GM12878 (cell line): ENCODE results near the gene CRYGC. TPM values are rescaled to one million over a fixed set of nuclear protein-coding genes. Genes with fewer than 3 reads are reported as not detected.

Source experiments
- ATAC-seq: fragments of 200-7000 bp; cut with Tn5 transposase; 3 replicates; pipeline ENCODE4 v1.9.1; 2020; ENCODE audit warnings: mild to moderate bottlenecking, moderate library complexity
- BruUV-seq: library from RNA; stranded (reverse); fragments of 400-500 nt; replicated peaks from 2 replicates; lab custom pipeline; 2021; lab: Mats Ljungman, UMichigan
- CTCF ChIA-PET: fragments of 300-600 bp; sonication (Branson Sonifier 250); formaldehyde crosslinking; extraction: SDS; loops from one replicate; lab custom pipeline; 2021; ENCODE audit warnings: inconsistent platforms; lab: Yijun Ruan, JAX
- POLR2A ChIA-PET: fragments of 350-600 bp; formaldehyde crosslinking; extraction: SDS; loops from one replicate; lab custom pipeline; 2021; ENCODE audit warnings: inconsistent platforms; lab: Charles Lee
- RAD21 ChIA-PET: fragments of 300-600 bp; sonication (Branson Sonifier 250); formaldehyde crosslinking; loops from one replicate; lab custom pipeline; 2023; ENCODE audit warnings: antibody characterized with exemption; ENCODE audit not compliant: unreplicated experiment; lab: Charles Lee
- SMC1A ChIA-PET: fragments of 300-600 bp; sonication (Branson Sonifier 250); formaldehyde crosslinking; loops from one replicate; lab custom pipeline; 2023; ENCODE audit not compliant: unreplicated experiment, uncharacterized antibody; lab: Charles Lee
- DNase-seq: peaks from one replicate; pipeline ENCODE4 v3.0.0-alpha.2; 2011; ENCODE audit warnings: low read depth, low spot score
- FAIRE-seq: peaks from 3 replicates; lab custom pipeline; 2011; peaks lifted over from hg19 to GRCh38; lab: Jason Lieb, UNC
- H2AFZ ChIP-seq: 2 replicates; pipeline ENCODE4 v1.6.0; 2011; ENCODE audit warnings: low read depth, low read length, control low read depth; ENCODE audit not compliant: control insufficient read depth
- H3K27ac ChIP-seq: 2 replicates; pipeline ENCODE4 v1.5.1; 2011; ENCODE audit warnings: control low read depth; ENCODE audit not compliant: control insufficient read depth, insufficient read depth
- H3K27me3 ChIP-seq, 2 experiments: replicated peaks in 1 of 2; 2 replicates each; pipeline versions ENCODE4 v1.6.0 to v1.6.1; 2011; ENCODE audit warnings: low read length in 1 of 2; ENCODE audit not compliant: control insufficient read depth in 2 of 2, insufficient read depth in 2 of 2
- H3K36me3 ChIP-seq, 2 experiments: 2 replicates each; pipeline ENCODE4 v1.5.1; 2011; ENCODE audit warnings: low read length in 1 of 2; ENCODE audit not compliant: control insufficient read depth in 2 of 2, insufficient read depth in 2 of 2
- H3K4me1 ChIP-seq: 2 replicates; pipeline ENCODE4 v1.6.1; 2011; ENCODE audit warnings: mild to moderate bottlenecking, low read length, moderate library complexity, mixed read lengths; ENCODE audit not compliant: control insufficient read depth, insufficient read depth
- H3K4me2 ChIP-seq: 2 replicates; pipeline ENCODE4 v1.6.0; 2011; ENCODE audit warnings: control low read depth; ENCODE audit not compliant: control insufficient read depth, insufficient read depth
- H3K4me3 ChIP-seq: fragments of 200-600 bp; sonication (generic); 2 replicates; pipeline ENCODE4 v1.5.1; 2016
- H3K79me2 ChIP-seq: 2 replicates; pipeline ENCODE4 v1.6.0; 2011; ENCODE audit warnings: low read length; ENCODE audit not compliant: control insufficient read depth, insufficient read depth
- H3K9ac ChIP-seq: 2 replicates; pipeline ENCODE4 v1.8.0; 2011; ENCODE audit warnings: low read length, control low read depth, mixed read lengths; ENCODE audit not compliant: control insufficient read depth, insufficient read depth
- H3K9me3 ChIP-seq: replicated peaks from 3 replicates; pipeline ENCODE4 v1.5.1; 2011; ENCODE audit warnings: mild to moderate bottlenecking, low read length; ENCODE audit not compliant: control insufficient read depth, insufficient read depth
- H4K20me1 ChIP-seq: 2 replicates; pipeline ENCODE4 v1.6.0; 2011; ENCODE audit not compliant: control insufficient read depth, insufficient read depth
- CREM ChIP-seq: IDR thresholded peaks from 2 replicates; pipeline ENCODE4 v1.6.1; 2014; ENCODE audit warnings: antibody characterized with exemption, low read depth
- RELA ChIP-seq: fragments of 450-650 bp; IDR thresholded peaks from 2 replicates; pipeline ENCODE4 v1.8.0; 2014; ENCODE audit warnings: borderline replicate concordance; ENCODE audit not compliant: partially characterized antibody
- SMAD1 ChIP-seq: fragments of 450-650 bp; IDR thresholded peaks from 2 replicates; pipeline ENCODE4 v1.6.1; 2018; ENCODE audit warnings: mild to moderate bottlenecking, low read depth; ENCODE audit not compliant: partially characterized antibody
- TCF12 ChIP-seq: IDR thresholded peaks from 2 replicates; pipeline ENCODE4 v1.6.1; 2011; ENCODE audit warnings: low read depth, mild to moderate bottlenecking, low read length
- ZNF274 ChIP-seq: IDR thresholded peaks from one replicate; pipeline ENCODE4 v1.8.0; 2011; ENCODE audit not compliant: insufficient read length, insufficient read depth
- WGBS: methylation state at CpG from one replicate; pipeline ENCODE4 v1.1.6; 2016; ENCODE audit warnings: low lambda C conversion rate; ENCODE audit not compliant: insufficient replicate concordance, insufficient coverage; ENCODE audit errors: missing lambda C conversion rate; 5-methylcytosine and 5-hydroxymethylcytosine counted together
- in situ Hi-C: fragments of 300-500 bp; cut with MboI; formaldehyde crosslinking; loops from 9 replicates; pipeline ENCODE4 v1.14.3; 2018; ENCODE audit warnings: mixed read lengths
- intact Hi-C: fragments of 100-400 bp; cut with micrococcal nuclease; formaldehyde crosslinking; loops from one replicate; pipeline ENCODE4 v1.14.2; 2022; ENCODE audit not compliant: unreplicated experiment
- polyA plus RNA-seq, 11 experiments: library from polyadenylated mRNA; depleted of rRNA in 4 of 11; unstranded in 6 of 11; stranded (reverse) in 5 of 11; fragments of >200 nt; fragmentation: Nextera tagmentation in 4 of 11; fragmentation: Illumina TruSeq in 1 of 11; extraction: Ambion mirVana in 4 of 11; extraction: Trizol in 1 of 11; gene quantifications; 1 replicate in 1 of 11; 2 replicates in 10 of 11; pipeline versions ENCODE4 v1.2.1 to v1.2.3, GENCODE V29; 2011 to 2016; ENCODE audit warnings: inconsistent platforms in 2 of 11, missing spikeins in 2 of 11, low read depth in 1 of 11
- total RNA-seq, 4 experiments: library from RNA; depleted of rRNA in 3 of 4; stranded (reverse); fragments of >200 nt in 3 of 4; fragmentation: Illumina TruSeq in 1 of 4; extraction: Trizol in 1 of 4; gene quantifications; 2 replicates each; pipeline versions ENCODE4 v1.2.1 to v1.2.3, GENCODE V29; 2013 to 2021
- TF ChIP-seq, protein P1 (sequence below): fragments of 450-650 bp; IDR thresholded peaks from 2 replicates; pipeline ENCODE4 v1.6.1; 2017; ENCODE audit warnings: antibody characterized with exemption, mild to moderate bottlenecking, moderate library complexity
- TF ChIP-seq, protein P2 (sequence below): fragments of 450-650 bp; IDR thresholded peaks from 2 replicates; pipeline ENCODE4 v1.6.1; 2017; ENCODE audit warnings: borderline replicate concordance
- TF ChIP-seq, protein P3 (sequence below): IDR thresholded peaks from 2 replicates; pipeline ENCODE4 v1.6.1; 2011; ENCODE audit warnings: low read depth, mild to moderate bottlenecking, low read length, moderate library complexity, borderline replicate concordance; ENCODE audit errors: extremely low read depth
- TF ChIP-seq, protein P4 (sequence below): fragments of 450-650 bp; IDR thresholded peaks from 2 replicates; pipeline ENCODE4 v1.6.1; 2017; ENCODE audit warnings: mild to moderate bottlenecking
- TF ChIP-seq, protein P5 (sequence below): fragments of 450-650 bp; IDR thresholded peaks from 2 replicates; pipeline ENCODE4 v1.6.1; 2017; ENCODE audit warnings: mild to moderate bottlenecking, moderate library complexity

CRYGC gene
- total and polyA plus RNA-seq, 10 of the 15 experiments (the other 5 are each of a cell fraction or from before 2014, with no cell fraction given): not detected

DNA sequence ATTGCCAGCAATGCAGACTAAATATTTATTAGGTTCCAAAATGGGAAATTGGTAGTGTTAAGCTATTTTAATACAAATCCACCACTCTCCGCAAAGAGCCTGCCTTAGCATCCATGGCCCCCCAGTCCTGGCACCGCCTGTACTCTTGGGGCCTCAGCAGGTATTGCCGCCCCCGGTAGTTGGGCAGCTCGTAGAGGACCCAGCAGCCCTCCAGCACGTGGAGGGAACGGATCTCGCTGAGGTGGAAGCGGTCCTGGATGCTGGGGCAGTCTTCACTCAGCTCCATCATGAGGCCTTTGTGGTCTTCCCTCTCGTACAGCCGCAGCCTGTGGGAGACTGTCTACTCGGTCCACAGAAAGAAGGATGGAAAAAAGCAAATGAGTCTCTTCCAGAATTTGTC is 1.5 kb downstream of the CRYGC start (continued):
- TF ChIP-seq, protein P1, sequence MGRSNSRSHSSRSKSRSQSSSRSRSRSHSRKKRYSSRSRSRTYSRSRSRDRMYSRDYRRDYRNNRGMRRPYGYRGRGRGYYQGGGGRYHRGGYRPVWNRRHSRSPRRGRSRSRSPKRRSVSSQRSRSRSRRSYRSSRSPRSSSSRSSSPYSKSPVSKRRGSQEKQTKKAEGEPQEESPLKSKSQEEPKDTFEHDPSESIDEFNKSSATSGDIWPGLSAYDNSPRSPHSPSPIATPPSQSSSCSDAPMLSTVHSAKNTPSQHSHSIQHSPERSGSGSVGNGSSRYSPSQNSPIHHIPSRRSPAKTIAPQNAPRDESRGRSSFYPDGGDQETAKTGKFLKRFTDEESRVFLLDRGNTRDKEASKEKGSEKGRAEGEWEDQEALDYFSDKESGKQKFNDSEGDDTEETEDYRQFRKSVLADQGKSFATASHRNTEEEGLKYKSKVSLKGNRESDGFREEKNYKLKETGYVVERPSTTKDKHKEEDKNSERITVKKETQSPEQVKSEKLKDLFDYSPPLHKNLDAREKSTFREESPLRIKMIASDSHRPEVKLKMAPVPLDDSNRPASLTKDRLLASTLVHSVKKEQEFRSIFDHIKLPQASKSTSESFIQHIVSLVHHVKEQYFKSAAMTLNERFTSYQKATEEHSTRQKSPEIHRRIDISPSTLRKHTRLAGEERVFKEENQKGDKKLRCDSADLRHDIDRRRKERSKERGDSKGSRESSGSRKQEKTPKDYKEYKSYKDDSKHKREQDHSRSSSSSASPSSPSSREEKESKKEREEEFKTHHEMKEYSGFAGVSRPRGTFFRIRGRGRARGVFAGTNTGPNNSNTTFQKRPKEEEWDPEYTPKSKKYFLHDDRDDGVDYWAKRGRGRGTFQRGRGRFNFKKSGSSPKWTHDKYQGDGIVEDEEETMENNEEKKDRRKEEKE: no peak
- TF ChIP-seq ZNF274 (no peak), SMAD1 (no peak)
- TF ChIP-seq, protein P2, sequence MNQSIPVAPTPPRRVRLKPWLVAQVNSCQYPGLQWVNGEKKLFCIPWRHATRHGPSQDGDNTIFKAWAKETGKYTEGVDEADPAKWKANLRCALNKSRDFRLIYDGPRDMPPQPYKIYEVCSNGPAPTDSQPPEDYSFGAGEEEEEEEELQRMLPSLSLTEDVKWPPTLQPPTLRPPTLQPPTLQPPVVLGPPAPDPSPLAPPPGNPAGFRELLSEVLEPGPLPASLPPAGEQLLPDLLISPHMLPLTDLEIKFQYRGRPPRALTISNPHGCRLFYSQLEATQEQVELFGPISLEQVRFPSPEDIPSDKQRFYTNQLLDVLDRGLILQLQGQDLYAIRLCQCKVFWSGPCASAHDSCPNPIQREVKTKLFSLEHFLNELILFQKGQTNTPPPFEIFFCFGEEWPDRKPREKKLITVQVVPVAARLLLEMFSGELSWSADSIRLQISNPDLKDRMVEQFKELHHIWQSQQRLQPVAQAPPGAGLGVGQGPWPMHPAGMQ: no peak
- TF ChIP-seq, protein P3, sequence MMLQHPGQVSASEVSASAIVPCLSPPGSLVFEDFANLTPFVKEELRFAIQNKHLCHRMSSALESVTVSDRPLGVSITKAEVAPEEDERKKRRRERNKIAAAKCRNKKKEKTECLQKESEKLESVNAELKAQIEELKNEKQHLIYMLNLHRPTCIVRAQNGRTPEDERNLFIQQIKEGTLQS: no peak

DNA sequence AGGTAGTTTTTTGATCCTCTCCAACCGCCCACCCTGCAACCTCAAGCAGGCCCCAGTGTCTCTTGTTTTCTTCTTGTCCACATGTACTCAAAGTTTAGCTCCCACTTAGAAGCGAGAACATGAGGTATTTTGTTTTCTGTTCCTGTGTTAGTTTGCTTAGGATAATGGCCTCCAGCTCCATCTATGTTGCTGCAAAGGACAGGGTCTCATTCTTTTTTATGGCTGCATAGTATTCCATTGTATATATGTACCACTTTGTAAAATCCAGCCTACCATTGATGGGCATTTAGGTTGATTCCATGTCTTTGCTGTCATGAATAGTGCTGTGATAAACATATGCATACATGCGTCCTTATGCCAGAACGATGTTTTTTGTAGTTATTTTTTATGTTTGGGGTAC is 2.5 kb downstream of the CRYGC start:
- Histone ChIP-seq H3K79me2 (no peaks in the 10 kb centered on the region), H3K9me3 (no peaks in the 10 kb centered on the region; the same call in 2 of the 3 replicates), H3K4me3 (no peak overlapping the region), H3K9ac (no peak overlapping the region), H2AFZ (no peak overlapping the region), H3K27me3 (peaks cover 0 to 7% of the 10 kb centered on the region in 2 experiments; a peak in 1 of 4 replicates), H3K36me3 (no peaks in the 10 kb centered on the region), H3K4me1 (no peaks in the 10 kb centered on the region), H4K20me1 (no peaks in the 10 kb centered on the region; the same call in 1 of the 2 replicates), H3K27ac (no peak overlapping the region), H3K4me2 (no peak overlapping the region)
- ATAC-seq (no peak), FAIRE-seq (no peak), DNase-seq (no peak)
- in situ Hi-C loops (no loop called here), intact Hi-C loops (no loop called here)
- RAD21 ChIA-PET: no interaction called here
- no TSS peak for BruUV-seq
- CTCF ChIA-PET: interaction anchor here (0.6 kb wide), 2 partner anchors 69 to 1504 kb away, joined by 3 read pairs; no protein-coding TSS in a partner anchor
- POLR2A ChIA-PET: no interaction called here
- WGBS: 50% methylated on average over 4 of the region's 4 CpGs
- SMC1A ChIA-PET: no interaction called here
- no peak for TF ChIP-seq RELA
- TF ChIP-seq TCF12: no peak
- TF ChIP-seq, protein P4, sequence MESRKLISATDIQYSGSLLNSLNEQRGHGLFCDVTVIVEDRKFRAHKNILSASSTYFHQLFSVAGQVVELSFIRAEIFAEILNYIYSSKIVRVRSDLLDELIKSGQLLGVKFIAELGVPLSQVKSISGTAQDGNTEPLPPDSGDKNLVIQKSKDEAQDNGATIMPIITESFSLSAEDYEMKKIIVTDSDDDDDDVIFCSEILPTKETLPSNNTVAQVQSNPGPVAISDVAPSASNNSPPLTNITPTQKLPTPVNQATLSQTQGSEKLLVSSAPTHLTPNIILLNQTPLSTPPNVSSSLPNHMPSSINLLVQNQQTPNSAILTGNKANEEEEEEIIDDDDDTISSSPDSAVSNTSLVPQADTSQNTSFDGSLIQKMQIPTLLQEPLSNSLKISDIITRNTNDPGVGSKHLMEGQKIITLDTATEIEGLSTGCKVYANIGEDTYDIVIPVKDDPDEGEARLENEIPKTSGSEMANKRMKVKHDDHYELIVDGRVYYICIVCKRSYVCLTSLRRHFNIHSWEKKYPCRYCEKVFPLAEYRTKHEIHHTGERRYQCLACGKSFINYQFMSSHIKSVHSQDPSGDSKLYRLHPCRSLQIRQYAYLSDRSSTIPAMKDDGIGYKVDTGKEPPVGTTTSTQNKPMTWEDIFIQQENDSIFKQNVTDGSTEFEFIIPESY: no peak
- TF ChIP-seq, protein P5, sequence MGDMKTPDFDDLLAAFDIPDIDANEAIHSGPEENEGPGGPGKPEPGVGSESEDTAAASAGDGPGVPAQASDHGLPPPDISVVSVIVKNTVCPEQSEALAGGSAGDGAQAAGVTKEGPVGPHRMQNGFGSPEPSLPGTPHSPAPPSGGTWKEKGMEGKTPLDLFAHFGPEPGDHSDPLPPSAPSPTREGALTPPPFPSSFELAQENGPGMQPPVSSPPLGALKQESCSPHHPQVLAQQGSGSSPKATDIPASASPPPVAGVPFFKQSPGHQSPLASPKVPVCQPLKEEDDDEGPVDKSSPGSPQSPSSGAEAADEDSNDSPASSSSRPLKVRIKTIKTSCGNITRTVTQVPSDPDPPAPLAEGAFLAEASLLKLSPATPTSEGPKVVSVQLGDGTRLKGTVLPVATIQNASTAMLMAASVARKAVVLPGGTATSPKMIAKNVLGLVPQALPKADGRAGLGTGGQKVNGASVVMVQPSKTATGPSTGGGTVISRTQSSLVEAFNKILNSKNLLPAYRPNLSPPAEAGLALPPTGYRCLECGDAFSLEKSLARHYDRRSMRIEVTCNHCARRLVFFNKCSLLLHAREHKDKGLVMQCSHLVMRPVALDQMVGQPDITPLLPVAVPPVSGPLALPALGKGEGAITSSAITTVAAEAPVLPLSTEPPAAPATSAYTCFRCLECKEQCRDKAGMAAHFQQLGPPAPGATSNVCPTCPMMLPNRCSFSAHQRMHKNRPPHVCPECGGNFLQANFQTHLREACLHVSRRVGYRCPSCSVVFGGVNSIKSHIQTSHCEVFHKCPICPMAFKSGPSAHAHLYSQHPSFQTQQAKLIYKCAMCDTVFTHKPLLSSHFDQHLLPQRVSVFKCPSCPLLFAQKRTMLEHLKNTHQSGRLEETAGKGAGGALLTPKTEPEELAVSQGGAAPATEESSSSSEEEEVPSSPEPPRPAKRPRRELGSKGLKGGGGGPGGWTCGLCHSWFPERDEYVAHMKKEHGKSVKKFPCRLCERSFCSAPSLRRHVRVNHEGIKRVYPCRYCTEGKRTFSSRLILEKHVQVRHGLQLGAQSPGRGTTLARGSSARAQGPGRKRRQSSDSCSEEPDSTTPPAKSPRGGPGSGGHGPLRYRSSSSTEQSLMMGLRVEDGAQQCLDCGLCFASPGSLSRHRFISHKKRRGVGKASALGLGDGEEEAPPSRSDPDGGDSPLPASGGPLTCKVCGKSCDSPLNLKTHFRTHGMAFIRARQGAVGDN: no peak
- TF ChIP-seq CREM: no peak
- TF ChIP-seq ZNF274: no peak
